Measurements from ENCODE around the gene DNAJA2.

DNA sequence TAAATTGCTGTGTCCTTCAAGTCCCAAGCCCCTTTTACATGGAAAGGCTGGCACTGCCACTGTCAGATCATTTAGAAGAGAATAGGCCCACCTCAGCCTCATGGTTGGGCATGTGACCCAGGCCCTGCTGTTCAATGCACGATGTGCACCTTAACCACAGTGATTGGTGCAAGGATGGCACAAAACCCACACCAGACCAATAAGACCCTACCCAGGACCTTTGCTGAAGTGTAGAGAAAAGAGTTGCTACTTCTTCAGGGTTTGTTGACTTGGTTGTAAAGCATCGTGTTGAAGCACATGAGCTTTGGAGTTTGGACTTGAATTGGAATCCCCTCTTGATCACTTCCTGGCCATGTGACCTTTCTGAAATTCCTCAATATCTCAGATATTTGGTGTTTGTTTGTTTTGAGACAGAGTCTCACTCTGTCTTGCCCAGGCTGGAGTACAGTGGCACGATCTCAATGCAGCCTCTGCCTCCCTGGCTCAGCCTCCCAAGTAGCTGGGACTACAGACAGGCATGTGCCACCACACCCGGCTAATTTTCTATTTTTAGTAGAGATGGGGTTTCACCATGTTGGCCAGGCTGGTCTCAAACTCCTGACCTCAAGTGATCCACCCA is 24.8 kb downstream of the DNAJA2 start:
- TF ChIP-seq, protein P1, sequence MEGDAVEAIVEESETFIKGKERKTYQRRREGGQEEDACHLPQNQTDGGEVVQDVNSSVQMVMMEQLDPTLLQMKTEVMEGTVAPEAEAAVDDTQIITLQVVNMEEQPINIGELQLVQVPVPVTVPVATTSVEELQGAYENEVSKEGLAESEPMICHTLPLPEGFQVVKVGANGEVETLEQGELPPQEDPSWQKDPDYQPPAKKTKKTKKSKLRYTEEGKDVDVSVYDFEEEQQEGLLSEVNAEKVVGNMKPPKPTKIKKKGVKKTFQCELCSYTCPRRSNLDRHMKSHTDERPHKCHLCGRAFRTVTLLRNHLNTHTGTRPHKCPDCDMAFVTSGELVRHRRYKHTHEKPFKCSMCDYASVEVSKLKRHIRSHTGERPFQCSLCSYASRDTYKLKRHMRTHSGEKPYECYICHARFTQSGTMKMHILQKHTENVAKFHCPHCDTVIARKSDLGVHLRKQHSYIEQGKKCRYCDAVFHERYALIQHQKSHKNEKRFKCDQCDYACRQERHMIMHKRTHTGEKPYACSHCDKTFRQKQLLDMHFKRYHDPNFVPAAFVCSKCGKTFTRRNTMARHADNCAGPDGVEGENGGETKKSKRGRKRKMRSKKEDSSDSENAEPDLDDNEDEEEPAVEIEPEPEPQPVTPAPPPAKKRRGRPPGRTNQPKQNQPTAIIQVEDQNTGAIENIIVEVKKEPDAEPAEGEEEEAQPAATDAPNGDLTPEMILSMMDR (IDR thresholded peaks at IDR 0.05), result no peak
- TF ChIP-seq POLR2A (IDR thresholded peaks at IDR 0.05), result no peak

All from uterus (tissue), 2 donors.